HG02759 (cell line): ENCODE measurements around the gene SOS1.
"Not testable (repeated sequence)": the region's sequence is repeated elsewhere in the genome, so short reads cannot be mapped to it uniquely, and the experiment has no call there.

Source experiments
- ATAC-seq: cut with Tn5 transposase; IDR thresholded peaks from one replicate; pipeline ENCODE4 v1.9.1; 2021; ENCODE audit warnings: mild to moderate bottlenecking, moderate library complexity; ENCODE audit not compliant: unreplicated experiment

The SOS1 gene

GRCh38 chr2:39107724-39108273 lies 13.1 kb downstream of the SOS1 start:
- no peak for ATAC-seq

- no peak for ATAC-seq
Observed at GRCh38 chr2:39107156-39107555, 13.7 kb downstream of the SOS1 start.

GRCh38 chr2:39099870-39100728 lies 20.8 kb downstream of the SOS1 start:
- ATAC-seq: peak; percentile 73

- ATAC-seq: no peak
Observed at GRCh38 chr2:39099310-39099869, 21.5 kb downstream of the SOS1 start.

- no peak for ATAC-seq
Observed at GRCh38 chr2:39095624-39096023, 25.2 kb downstream of the SOS1 start.

- peak; percentile 78 for ATAC-seq
Observed at GRCh38 chr2:39094717-39095363, 26.0 kb downstream of the SOS1 start.

- ATAC-seq: peak; percentile 49
Observed at GRCh38 chr2:39093218-39093898, 27.5 kb downstream of the SOS1 start.

- no peak for ATAC-seq
Observed at GRCh38 chr2:39091543-39091942, 29.3 kb downstream of the SOS1 start.

- no peak for ATAC-seq
Observed at GRCh38 chr2:39091063-39091462, 29.8 kb downstream of the SOS1 start.

GRCh38 chr2:39080152-39080551 lies 40.7 kb downstream of the SOS1 start:
- no peak for ATAC-seq

- no peak for ATAC-seq
Observed at GRCh38 chr2:39069890-39070465, 50.9 kb downstream of the SOS1 start.

GRCh38 chr2:39069136-39069515 lies 51.7 kb downstream of the SOS1 start:
- ATAC-seq: no peak

- ATAC-seq: no peak
Observed at GRCh38 chr2:39068299-39069135, 52.3 kb downstream of the SOS1 start.

- ATAC-seq: no peak
Observed at GRCh38 chr2:39065616-39066015, 55.2 kb downstream of the SOS1 start.

GRCh38 chr2:39062320-39062719 lies 58.5 kb downstream of the SOS1 start:
- no peak for ATAC-seq

- ATAC-seq: no peak
Observed at GRCh38 chr2:39061280-39061679, 59.6 kb downstream of the SOS1 start.

GRCh38 chr2:39059366-39059952 lies 61.4 kb downstream of the SOS1 start:
- ATAC-seq: no peak

GRCh38 chr2:39058101-39058500 lies 62.8 kb downstream of the SOS1 start:
- ATAC-seq: no peak

- not testable (repeated sequence) for ATAC-seq
Observed at GRCh38 chr2:39052665-39053064, 68.2 kb downstream of the SOS1 start.

- ATAC-seq: no peak
Observed at GRCh38 chr2:39050109-39050508, 70.7 kb downstream of the SOS1 start.
